Stimulated activated naive CD4-positive, alpha-beta T cell treated with Interleukin-2 at 50 U/mL for 16 hours (primary cell): ENCODE measurements around the gene CEP57L1.

Experiments
- DNase-seq: peaks from one replicate; lab custom pipeline; 2025; lab: John Stamatoyannopoulos, UW

CEP57L1 gene

DNA sequence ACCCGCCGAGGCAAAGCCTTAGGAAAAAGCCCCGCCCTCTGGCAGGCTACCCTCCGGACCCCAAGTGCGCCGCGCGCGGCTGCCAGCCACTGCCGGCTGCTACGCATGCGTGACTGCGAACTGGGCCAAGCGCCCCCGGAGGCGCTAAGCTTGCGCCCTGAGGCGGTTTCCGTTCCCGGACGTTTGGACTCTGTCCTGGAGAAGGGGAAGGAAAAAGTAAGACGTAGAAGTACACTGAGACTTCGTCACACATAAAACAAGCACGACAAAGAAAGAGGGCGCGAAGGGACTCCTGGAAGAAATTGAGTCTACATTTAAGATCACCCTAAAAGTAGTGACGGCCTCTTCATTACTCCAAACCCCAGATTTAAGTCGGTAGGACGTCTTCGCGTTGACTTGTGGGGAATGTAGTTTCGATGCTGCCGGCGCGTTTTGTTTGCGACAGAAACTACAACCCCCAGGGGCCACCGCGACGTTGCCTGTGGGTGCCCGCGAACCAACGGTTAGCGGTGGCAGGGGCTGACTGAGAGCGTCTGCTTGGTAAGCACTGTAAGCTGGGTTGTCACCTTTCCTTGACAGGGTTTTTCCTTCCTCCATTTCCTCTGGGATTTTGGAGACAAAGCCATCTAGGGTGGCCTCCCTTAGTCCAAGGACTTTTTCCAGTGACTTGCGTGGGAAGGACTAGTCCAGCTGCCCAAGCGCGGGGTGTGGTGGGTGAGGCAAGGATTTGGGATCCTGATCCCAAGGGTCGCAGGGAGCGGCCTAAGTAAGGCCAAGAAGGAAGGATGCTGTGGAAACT, at the start of gene CEP57L1:
Gene CEP57L1, plus strand, starts transcription at position 472 of the 799 bp plus-strand sequence. CDS start 49,715 bp downstream, outside the sequence.
- peak; percentile 94 for DNase-seq

DNA sequence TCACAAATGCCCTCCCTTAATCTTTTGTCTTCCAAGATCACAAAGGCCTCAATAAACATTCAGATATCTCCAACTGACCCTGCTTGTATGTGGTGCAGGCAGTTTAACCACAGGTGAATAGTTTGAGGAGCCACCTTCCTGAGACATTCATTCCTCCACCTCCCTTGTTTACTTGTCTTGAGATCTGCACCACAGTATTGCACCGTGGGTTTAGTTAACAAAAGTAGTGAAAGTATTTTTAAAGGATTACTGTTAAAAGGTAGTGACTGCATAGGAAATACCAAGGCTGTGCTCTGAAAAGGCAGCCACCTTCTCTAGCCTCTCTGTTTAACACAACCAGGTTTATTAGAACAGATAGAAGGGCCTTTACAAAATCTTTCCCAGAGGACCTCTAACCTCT, 47.1 kb upstream of the CEP57L1 start:
- DNase-seq: no peak

DNA sequence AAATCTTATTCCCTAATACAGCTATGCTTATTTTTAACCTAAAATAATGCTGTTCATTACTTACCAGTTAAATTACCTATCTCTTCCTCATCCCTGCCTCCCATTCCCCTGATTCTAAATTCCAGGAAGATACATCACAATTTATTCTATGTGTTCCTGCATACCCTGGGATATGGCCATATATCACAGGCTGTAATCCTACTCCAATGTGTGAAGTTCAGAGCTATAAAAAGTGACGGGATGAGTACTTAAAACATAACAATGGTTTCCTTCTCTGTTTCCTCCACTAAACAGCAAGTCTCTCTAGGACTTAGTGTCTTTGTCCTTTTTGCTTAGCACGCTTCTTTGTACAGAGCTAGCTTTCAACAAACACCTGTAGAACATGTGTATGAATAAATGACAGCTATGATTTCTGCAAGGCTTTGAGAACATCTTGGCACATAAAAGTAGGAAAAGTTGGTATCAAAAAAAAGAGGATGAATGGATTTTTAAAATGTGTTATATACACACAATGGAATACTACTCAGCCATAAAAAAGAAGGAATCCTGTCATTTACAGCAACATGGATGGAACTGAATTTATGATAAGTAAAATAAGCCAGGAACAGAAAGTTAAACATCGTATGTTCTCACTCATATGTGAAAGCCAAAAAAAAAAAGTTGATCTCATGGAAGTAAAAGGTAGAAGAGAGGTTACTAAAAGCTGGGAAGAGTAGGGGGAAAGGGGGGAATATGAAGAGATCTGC, 46.5 kb upstream of the CEP57L1 start:
- DNase-seq: no peak

- DNase-seq: no peak
Observed at GRCh38 chr6:109050012-109050411, 45.3 kb upstream of the CEP57L1 start.

- DNase-seq: no peak
Observed at GRCh38 chr6:109050447-109051102, 44.7 kb upstream of the CEP57L1 start.

DNA sequence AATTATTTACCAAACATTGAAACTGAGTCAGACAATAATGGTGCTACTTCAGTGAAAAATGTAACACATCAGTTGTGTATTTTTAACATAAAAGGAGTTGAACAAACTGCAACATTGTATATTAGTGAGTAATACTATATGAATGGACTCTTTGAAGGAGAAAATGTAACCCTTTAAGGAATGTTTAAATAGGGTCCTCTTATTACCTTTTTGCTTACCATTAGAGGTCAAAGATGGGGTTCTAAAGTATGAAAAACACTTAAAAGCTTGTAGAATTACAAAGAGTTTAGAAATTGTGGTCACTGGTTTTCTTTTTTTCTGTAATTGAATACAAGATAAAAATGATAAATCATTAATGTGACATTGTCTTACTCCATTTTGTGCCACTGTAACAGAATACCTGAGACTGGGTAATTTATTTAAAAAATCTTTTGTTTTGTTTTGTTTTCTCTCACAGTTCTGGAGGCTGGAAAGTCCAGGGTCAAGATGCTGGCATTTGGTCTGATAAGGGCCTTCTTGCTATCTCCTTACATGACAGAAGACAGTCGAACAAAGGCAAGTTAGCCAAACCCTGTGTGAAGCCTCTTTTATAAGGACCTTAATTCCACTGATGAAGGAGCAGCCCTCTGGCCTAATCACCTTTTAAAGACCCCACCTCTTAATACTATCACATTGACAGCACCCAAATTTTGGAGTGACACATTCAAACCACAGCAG, 43.8 kb upstream of the CEP57L1 start:
- DNase-seq: no peak

- DNase-seq: no peak
Observed at GRCh38 chr6:109052018-109052651, 43.2 kb upstream of the CEP57L1 start.

DNA sequence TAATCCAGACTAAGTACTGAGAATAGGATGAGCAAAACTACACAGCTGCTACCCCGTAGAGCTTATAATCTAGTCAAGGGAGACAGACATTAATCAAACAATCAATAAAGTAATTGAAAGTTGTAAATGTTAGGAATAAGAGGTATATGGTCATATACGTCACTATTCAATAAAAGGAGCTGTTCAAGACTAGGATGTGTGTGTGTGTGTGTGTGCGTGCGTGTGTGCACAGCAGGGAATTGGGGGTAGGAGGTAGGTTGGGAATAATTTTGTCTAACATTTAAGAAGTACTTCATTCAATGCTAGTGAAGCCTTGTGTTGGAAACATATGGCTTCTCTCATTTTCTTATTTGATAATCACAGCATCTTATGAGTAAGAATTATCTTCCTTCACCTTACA, 42.5 kb upstream of the CEP57L1 start:
- no peak for DNase-seq

- DNase-seq: no peak
Observed at GRCh38 chr6:109053336-109053735, 42.0 kb upstream of the CEP57L1 start.

DNA sequence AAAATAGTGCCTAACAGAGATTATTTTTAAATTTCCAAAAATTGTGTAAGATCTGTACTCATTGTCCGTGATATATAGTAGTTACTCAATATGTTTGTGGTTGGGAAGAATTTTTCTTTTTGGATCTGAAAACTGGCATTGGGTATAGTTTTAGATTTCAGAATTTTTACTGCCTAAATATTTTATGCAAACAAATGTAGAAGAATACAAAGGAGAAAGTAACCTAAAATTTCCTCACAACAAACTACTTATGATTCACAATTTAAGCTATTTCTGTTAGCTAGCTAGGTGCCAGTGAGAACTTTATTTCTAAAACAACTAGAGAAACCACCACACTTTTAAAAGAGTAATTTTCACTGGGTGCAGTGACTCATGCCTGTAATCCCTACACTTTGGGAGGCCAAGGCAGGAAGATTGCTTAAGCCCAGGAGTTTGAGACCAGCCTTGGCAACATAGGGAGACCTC, 39.5 kb upstream of the CEP57L1 start:
- DNase-seq: no peak

- no peak for DNase-seq
Observed at GRCh38 chr6:109056661-109057060, 38.6 kb upstream of the CEP57L1 start.

- DNase-seq: no peak
Observed at GRCh38 chr6:109058620-109059019, 36.7 kb upstream of the CEP57L1 start.

DNA sequence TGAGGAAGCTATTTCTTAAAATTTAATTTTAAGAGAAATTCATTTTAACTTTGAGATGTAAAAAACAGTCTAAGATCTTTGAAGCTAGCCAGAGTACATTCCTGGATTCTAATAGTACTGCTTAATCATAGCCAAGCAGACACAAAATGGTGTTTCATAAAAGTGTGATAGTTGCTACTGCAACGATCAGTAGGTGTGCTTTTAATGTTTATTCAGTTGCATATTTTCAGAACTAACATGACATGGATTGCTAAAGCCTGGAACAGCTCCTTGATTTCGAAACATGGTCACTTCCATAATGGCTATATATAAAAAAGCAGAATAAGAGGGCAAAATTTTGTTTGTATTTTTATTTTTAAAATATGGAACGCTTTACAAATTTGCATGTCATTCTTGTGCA, 36.2 kb upstream of the CEP57L1 start:
- DNase-seq: no peak

DNA sequence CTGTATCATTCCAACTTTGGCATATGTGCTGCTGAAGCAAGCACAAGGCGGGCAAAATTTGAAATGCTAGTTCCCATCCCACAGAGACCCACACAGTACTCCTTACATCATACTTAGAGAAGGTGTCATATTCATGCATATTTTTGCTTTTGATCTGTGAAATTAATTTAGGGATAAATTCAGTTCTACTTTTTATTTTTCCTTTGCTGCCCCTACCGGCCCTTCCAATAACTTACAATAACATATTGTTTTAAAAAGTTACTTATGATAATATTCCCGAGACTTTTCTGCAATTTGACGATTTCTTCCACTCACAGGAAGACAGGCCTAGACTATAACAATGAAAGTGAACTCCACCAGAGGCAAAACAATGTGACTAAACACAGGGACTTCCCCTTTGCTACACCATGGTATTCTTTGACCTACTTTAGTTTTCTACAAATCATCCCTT, 35.7 kb upstream of the CEP57L1 start:
- DNase-seq: no peak

DNA sequence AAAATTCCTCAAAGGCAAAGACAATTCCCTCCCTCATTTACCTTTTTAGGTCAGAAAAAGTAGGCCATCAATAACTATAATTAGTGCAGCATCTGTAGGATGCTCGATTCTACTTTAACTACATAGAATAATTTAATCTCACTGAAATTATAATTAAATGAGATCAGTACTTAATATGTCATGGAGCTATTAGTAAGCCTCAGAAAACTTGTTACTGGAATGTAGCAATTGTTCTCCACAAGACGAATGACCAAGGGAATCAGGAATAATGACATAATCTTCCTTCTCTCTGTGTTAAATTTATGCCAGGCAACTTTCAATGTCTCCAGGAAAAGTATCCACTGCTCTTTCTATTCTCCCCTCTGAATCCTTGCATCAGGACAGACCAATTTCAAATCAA, 34.7 kb upstream of the CEP57L1 start:
- DNase-seq: no peak

DNA sequence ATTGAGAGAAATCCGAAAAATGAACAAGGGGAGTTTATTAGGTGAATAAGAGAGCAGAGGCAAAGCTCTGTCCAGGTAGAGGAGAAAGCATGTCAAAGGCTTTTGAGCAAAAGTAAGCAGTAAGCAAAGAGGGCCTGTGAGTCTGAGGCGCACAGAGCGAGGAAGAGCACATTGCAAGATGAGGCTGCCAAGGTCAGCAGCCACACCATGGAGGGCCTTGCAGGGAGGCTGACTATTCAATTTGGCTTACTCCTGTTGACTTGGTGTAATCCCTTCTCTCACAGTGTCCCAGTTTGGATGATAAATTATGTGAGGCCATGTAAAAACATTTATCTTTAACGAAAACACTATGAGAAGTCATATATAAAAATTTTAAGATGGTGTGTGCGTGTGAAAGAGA, 33.1 kb upstream of the CEP57L1 start:
- DNase-seq: no peak

DNA sequence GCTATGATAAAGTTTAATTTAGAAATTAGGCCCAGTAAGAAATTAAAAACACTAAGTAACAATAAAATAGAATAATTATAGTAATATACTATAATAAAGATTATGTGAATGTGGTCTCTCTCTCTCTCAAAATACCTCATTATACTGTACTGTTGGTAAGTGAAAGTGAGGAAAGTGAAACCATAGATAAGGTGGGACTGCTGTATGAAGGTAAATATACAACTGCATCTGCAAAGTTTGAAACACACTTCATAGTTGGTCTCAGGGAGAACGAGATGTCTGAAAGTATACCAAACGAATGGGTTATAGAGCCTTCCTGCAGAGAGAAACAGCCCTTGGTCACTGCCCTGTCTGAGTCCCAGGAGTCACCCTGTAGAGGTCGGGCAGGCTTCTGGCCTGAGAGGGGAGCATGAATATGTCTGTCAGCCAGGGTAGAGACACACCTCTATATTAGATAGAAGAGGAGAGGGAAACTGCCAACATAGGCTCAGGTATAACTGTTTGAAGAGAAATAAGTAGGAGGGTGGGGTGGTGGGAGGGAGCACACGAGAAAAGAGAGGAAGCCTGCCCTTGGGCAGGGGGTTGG, 32.4 kb upstream of the CEP57L1 start:
- no peak for DNase-seq

DNA sequence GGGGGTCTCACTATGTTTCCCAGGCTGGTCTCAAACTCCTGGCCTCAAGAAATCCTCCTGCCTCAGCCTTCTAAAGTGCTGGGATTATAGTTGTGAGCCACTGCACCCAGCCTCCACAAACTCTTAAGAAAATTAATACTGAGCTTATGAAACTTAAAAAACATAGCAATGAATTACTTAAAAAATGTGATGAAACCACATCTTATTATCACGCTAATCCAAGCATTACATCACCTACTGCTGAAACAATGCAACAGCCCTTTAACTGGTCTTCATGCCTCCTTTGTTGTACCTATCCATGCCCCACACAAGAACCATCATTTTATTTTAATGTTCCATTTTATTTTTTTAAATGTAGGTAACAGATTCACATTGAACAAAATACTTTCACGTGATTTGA, 25.6 kb upstream of the CEP57L1 start:
- no peak for DNase-seq

DNA sequence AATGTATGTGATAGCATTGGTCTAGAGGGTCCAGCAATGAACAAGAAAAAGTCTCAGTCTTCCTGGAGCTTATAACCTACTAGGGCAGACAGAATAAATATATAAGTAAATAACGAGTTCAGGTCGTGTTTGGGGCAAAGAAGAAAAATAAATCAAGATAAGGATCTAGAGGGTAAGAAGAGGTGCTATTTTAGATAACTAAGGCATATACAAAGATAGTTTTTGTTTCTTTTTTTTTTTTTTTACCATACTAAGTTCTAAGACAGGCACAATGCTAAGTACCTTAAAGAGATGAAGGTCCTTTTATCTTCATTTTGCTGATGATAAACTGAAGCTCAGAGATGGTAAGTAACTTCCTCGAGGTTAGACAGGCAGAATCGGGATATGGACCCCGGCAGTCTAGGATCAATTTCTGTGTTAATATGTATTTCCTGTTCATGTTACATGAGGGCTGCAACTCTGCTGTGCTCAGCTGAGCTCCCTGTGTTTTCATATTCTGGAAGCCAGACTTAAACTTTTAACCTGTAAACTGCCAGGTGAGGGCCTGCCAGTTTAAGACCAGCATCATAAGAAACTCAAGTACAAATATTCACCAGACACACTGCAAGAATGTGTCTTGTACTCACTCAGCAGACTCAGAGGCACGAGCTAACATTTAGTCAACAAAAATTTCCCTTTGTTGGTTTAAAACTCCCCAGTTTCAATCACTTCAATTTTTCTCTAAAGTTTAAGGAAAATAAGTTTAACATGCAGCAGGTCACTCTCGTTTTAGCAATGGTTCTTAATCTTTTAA, 24.0 kb upstream of the CEP57L1 start:
- DNase-seq: no peak
